ENCODE results near the gene EHD4.

GRCh38 chr15:41989573-41990242, 17.4 kb upstream of the EHD4 start:
- TF ChIP-seq POLR2A (IDR thresholded peaks at IDR 0.05; ENCODE audit: low read length): no peak
- no peak for TF ChIP-seq GATA1 (IDR thresholded peaks at IDR 0.05; ENCODE audit: low read depth, low read length)

Data from erythroblast (primary cell).